CD4-positive, alpha-beta T cell treated with Interleukin-10 for 1 hour (primary cell): ENCODE data around the gene HPGD.

Experiments used
- DNase-seq: peaks from one replicate; pipeline ENCODE4 v3.0.0-alpha.2; 2020

HPGD gene

DNA sequence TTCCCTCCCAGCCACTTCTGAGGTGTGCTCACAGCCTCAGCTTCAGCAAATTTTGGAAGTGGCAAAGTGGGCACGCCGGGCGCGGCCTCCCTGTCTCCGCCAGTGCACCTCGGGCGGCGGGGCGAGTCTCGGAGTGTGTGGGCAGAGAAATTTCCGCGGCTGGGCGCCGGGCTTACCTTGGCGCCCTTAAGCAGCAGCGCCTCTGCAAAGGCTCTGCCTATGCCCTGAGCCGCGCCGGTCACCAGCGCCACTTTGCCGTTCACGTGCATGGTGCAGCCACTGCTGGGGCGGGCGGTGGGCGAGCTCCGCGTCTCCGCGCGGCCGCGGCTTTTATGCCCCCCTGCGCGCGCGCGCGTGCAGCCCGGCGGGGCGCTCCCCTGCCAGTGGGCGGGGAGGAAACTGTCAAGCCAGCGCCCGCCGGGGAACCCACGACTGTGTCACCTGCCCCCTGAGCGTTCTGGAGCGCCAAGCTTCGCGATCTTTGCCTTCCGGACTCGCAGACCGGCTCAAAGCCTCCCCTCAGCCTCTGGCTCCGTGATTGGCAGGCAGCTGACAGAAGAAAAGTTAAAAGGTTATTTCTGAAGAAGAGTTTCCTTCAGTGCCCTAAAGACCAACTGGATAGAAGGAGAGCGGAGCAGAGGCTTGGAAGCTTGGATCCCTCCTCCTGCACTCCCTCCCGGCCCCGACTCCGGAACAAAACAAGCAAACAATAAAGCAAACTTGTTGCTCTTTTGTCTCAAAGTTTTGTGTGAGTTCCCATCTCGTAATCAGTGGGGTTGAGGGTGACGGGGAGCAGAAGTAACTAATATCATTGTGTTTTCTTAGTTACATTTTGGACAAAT is at the start of gene HPGD:
Gene HPGD (minus strand): TSS at position 306 of the 842 bp plus-strand sequence. CDS start 37 bp downstream, at position 269.
- peak; percentile 66 for DNase-seq

DNA sequence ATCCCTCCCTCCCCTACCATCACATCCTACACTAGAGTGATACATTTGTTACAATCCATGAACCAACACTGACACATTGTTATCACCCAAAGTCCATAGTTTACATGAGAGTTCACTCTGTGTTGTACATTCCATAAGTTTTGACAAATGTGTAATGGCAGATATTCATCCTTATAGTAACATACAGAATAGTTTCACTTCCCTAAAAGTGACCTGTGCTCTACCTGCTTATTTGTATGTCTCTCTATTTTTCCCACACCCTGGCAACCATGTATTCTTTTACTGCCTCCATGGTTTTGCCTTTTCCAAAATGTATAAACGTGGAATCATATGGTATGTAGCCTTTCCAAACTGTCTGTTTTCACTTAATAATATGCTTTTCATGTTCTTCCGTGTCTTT is 42.2 kb upstream of the HPGD start:
- no peak for DNase-seq

DNA sequence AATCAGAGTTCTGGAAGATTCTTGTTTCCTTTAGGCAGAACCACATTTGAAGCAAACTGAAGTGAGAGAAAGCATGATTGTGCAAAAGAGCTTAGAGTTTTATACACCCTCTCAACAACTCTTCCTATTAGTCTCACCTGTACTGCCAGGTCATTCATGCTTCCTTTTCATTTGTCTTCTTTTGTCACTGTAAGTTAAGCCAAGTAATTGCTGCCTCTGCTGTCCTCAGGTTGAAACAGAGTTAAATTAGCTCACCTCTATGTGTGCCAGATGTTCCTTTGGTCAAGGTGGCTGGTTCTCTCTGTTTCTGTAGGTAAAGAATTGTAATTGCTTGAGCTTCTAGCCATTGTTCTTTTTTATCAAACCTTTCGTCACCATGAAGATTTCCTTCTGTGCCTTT is 41.1 kb upstream of the HPGD start:
- DNase-seq: no peak

DNA sequence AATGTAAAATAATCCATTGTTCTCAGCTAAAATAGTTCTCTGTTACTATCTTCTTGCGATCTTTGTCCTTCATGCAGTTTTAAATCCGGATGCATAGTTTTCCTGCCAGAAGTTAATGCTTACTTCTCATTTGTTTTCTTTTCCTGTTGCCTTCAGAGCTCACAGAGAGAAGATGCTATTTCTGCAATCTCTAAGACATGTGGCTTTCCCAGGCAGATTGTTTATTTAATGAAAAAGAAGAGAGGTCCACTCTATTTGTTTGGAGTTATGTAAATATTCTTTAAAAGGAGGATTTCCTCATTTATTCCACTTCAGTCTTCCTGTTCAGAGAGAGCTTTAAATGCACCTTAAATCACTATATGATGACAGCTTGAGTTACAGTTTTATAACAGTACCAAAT is 39.3 kb upstream of the HPGD start:
- no peak for DNase-seq

DNA sequence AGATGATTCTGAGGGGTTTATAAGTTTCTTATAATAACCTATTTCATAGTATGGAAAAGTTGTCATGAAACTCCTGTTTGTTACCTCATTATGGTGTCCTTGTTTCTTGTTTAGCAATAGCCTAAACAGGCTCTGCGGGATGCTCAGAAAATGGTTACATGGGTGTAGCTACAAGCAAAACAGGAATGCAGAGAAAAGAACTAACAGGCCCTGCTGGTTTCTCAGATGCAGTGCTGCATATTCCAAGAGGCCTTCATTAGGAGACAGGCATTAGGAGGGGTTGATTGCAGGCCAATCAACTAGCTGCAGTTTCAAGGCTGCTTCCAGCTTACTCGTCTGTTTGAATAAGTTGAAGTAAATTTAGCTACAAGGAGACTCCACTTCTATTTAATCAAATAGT is 37.6 kb upstream of the HPGD start:
- no peak for DNase-seq

DNA sequence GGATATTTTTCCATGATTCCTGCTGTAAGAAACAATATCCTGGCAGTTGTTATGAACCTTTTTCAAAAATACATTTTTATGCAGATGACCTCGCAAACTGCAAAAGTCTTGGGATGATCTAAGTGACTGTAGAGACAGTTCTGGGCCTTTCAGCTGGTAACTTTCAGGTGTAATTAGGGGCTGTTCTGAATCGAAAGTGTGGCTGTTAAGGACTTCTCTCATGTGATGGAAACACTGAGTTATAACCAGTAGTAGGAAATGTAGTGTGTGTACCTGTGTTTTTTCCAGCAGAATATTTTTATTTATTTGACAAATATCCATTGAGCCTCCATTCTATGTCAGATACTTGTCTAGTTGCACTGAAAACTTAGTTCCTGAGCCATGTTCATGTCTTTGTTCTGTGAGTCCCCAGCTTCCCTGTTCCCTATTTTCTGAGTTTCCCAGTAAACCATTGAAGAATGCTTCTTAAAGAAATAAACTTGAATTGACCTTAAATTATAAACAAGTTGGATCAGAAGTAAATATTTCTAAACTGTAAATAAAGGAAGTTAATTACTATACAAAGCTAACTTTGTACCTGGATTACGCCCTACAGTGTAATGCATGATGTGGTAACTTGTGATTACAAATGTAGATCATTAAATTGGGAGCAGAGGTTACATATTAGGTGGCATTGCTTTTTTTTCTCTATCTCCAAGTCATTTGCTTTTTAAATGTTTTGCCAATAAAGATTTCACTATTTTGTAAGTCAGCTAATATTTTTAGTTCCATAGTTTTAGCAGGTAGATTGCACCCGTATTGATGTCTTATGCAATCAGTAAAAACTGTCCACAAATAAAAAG is 33.7 kb upstream of the HPGD start:
- no peak for DNase-seq

DNA sequence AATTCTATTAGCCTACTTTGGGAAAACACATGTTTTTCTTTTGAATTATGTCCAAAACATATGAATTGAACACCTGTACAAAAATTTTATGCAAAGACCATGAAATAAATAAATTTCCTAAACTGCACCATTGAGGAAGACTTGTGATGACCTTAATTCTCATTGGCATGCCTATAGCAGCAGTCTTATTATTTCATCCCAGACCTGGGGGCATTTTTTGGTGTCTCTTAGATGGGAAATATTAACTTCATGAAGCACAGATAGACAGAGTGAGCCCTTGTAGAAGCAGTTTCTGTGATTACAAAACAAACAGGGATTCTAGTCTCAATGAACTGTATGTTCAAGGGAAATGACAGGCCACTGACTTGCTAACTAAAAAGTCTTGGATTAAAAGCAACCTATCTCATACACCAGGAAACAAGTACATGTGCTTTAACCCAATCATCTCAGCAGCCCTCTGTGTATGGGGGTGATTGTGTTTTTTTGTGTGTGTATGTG is 32.0 kb upstream of the HPGD start:
- DNase-seq: no peak

DNA sequence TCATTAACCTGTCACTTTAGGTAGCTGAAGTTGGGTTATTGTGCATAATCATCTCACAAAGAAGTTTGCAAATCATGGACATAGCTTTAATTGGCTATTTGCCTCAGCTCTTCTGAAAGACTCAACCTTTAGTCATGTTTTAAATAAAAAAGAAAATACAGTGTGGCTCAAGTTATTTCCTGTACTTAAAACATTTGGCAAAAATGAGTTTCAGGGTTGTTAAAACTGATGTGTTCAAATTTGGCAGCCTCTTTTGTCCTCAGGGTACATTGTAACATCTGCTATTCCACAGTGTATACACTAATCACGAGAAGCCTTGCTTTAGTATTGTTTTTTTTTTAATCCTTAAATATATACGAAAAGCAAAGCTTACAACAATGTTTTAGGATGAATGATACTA is 31.5 kb upstream of the HPGD start:
- no peak for DNase-seq

DNA sequence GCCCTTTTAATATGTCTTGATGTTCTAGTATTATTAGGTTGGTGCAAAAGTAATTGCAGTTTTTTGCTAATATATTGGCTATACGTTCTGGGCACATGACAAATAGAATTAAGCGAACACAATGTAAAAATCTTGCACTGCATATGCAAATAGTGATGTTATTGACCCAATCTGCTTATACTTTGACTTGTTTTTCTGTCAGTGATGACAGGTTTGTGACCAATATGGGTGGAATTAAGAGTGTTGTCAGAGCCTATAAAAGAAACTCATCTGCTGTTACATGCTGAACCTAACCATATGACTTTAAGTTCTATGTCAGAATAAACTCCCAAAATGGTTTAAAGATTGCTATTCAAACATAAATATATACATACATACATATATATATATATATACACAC is 30.7 kb upstream of the HPGD start:
- no peak for DNase-seq

DNA sequence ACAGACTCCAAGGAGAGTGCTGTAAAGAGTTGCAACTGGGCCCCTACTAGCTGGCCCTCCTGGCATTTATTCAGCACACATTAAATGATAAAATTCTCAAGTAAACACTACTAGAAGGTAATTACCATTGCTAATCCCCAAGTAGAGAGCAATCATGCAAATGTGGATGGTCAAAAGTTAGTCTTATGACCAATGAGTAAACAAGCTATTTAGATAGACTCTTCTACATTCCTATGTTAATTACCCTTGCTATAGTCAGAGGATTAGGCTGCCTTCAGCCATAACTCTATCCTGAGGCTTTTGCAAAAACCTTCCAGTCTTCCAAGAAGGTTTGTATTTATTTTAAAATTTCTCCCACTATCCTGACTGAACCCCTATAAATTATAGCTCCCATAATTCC is 28.3 kb upstream of the HPGD start:
- DNase-seq: no peak

DNA sequence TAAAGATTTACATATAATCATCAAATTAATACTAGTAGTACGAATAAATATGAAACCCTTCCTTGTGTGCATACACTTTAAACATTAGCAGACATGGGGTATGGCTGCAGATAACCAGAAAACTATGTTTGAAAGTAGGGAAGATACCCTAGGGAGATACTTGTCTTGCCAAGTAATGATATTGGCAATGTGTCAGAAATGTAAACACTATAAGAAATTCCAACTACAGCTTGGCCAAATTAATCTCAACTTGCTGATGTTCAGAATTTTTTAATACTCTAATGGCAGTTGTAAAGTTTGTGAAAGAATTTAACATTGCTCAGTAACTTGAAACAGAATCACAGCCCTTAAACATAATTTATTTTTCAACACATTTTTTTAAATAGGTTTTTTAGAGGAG is 27.4 kb upstream of the HPGD start:
- DNase-seq: no peak

DNA sequence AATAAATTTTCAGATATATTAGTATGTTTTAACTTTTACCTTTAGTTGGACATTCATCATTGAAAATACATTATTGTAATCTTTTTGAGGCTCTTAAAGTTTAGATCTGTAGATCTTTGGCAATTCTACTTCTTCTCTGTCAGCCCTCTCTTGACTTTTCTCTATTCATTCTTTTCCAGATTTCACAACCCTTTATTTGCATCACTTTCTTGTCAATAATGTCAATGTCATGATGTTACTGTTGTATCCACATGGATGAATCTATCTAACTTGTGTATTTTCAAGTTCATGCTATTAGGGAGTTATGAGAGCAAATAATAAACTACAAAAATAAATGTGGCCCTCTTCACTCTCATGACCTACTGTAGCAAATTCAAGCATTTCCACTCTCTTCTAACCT is 23.0 kb upstream of the HPGD start:
- DNase-seq: no peak

DNA sequence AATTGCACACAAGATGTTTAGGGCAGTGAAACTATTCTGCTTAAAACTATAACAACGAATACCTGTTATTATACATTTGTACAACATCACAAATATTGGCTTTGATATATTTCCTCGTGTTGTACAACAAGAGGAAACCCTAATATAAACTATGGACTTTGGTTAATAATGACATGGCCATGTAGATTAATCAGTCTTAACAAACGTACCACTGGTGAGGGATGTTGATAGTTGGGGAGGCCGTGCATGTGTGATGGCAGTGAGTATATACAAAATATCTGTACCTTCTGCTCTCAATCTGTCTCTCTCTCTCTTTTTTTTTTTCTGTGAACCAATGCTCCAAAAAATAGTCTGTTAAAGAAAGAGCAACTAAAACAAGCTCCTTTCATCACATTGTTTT is 22.2 kb upstream of the HPGD start:
- DNase-seq: no peak

DNA sequence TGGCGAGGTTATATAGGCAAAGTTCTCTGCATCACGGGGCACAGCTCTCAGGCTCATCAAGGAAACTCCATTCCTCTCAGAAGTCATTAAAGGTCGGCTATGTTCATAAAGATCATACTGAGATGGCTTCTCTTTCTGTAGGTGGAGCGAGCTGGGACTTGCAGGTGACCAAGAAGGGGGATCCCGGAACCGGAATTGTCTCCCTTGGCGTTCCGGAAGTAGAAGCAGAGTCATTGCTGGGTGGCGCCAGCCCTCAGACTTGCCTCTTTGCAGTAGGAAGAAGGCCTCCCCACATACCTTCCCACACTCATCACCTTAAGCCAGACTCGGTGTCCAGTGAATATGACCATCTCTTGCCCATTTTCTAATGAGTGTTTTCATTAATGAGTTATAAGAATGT is 17.9 kb upstream of the HPGD start:
- DNase-seq: no peak

DNA sequence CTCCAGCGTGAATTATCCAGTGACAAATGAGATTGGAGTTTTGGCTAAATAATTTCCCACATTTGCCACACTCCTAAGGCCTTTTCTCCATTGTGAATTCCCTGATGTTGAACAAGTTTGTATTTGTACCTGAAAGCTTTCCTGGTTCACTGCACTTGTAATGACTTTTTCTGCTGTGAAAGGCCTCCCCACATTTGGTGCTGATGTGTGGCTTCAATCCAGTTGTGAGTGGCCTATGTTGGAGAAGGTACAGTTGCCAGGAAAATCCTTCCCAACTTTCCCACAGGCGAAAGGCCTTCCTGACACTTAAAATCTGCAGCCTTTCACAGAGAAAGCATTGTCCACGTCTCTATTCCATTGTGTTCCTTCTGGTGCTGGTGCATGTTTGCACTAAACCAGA is 17.3 kb upstream of the HPGD start:
- no peak for DNase-seq

DNA sequence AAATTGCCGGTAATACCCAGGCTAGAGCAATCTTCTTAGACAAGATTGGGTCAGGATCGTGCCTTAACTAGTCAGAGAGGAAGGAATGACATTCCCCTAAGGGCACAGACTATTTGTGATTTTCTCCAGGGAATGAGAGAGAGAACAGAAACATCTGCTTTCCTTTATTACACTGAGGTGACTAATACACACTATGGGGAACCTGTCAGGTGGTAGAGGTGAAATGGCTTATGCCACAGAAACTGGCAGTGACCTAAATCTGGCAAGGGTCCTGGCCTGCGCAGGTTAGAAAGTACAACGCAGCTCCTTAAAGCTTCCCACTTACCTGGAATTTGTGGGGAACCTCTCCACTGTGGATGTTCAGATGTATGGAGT is 16.6 kb upstream of the HPGD start:
- DNase-seq: no peak

DNA sequence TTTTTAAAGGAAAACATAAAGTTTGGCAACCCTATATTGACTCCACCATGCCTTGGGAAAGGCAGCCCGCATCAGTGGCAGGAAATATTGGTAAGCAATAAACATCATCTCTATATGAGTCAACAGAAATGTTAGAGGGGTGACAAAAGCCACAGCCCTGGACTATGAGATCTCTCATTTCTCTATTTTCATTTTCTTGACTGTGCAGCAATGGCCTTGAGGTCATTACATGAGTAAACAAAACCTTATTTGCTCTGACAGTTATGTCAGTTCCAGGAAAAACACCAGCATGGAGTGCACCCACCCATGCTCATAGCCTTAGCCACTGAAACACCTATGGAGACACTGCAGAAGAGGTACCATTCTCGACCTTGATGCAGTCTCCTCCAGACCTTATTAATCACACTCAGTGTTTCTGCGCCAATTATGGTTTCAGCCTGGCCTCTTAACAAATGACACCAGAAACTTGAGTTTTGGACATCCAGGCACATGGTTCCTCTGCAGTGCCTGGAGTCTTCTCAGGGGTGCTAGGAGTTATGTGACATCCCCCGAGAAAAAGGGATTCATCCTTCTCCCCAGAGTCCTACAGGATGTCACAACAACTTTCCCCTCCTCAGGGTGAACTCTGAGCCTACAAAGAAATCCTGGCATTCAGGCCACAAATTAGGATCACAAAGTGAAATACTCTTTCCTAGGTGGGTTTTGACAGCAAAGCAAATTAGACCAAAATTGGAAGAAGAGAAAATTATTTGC is 16.0 kb upstream of the HPGD start:
- DNase-seq: no peak

DNA sequence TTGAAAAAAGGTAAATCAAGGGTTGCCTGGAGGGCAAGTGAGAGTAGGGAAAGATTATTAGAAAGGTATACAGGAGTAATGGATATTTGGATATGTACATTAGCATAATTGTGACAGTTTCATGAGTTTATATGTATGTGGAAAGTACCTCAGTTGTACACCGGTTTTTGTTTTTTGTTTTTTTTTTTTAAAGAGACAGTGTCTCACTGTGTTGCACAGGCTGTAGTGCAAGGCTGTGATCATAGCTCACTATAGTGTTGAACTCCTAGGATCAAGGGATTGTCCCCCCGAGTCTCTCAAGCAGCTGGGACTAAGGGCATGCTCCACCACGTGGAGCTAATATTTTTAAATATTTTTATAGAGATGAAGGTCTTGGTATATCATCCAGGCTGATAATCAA is 15.3 kb upstream of the HPGD start:
- DNase-seq: no peak

DNA sequence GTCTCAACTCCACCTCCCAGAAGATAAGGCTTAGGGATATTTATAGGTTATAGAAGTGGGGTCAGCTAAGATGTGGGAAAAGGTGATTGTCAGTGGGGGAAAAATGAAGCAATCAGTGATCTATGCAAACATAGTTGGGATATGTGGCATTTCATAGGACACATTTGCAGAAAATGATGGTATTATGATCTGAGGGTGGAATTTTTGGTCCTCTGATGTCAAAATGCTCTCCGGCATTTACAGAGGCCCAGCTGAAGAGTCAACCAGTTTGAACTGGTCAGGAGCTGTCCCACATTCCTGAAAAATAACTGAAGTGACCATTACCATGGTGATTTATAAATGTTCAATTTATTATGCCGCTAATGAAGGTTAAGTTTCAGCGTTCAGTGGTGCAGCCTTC is 12.2 kb upstream of the HPGD start:
- DNase-seq: no peak

DNA sequence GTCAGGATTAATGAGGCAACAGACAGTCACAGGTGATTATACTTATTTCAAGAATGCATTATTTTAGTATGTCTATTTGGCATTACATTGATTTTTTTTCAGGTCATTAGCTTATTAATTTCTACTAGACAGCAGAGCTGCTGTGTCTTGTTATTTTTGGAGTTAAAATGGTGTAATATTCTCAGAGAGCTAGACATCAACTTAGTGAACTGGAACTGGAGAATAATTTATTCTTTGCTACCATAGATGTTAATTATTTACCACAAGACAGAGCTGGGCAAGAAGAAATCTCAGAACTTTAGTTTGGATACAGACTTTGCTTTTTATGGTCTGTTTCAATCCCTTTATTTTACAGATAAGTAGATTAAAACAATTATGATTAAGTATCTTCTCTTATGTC is 10.2 kb upstream of the HPGD start:
- DNase-seq: no peak

DNA sequence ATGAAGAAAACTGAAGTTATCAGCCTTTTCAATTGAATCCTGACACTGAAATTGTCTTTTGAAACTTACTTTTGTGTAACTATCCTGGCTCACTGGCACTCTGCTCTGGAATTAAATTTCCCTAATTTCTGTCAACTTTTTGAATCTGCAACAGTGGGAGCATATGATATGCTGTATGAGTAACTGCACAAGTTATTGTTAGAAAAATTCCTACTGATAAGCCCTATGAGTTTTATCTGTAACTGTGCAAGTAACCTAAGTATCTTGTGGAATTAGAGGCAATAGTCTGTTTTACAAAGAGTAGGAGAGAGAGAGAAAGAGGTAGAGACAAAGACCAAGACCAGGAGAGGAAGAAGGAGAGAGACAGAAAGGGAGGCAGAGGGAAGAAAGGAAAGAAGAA is 9.2 kb upstream of the HPGD start:
- no peak for DNase-seq

DNA sequence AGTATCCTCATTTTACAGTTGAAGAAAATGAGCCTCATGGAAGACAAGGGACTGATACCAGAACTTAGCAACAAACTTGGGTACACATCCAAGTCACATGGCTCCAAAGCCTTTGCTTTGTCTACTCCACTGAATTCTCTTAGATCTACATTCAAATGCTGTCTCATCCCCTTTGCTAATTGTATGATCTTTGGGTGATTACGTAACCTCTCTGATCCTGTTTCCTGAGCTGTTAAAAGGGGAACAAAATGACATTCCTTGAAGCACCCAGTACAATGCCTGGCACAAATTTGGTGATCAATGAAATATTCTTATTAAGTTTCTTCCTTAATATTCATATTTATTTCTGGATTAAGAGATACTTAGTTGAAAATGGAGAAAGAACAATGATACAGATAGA is 5.9 kb upstream of the HPGD start:
- no peak for DNase-seq

DNA sequence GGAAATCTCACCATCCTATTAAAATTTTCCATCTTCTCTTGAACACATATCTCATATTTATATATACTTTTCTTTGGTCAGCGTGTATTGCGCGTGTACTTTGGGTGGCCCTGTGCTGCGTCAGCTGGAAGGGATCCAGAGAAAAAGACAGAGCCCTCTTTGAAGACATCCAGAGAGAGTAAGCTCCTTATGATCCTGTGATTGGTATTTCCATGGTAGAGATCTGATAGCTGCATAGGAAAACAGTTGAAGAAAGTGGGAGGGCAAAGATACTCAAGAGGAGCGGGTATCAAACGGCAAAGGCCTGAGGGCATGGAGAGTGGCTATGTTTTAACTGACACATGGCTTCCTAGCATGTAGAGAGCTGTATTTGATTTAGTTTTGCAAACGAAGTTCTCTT is 4.4 kb upstream of the HPGD start:
- DNase-seq: no peak

DNA sequence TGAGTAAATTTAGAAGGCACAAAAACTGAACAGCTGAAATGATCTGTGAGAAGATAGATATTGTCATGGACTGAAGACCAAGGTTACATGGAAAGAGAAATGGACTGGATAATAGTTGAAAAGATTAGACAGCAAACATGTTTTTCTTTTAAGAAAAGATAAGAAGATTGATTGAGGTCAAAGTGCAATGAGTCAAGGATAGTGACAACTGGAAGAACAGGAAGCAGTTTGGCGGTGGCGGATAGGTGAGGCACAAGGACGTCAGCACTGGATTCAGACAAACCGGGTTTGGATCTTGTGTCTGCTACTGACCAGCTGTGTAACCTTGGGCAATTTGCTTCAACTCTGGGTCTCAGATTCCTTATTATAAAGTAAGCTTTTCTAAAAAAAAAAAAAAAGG is 2.0 kb upstream of the HPGD start:
- no peak for DNase-seq
